ENCODE results near the gene SEMA6A. TPM values are rescaled to one million over a fixed set of nuclear protein-coding genes. Genes with fewer than 3 reads are reported as not detected.

The SEMA6A gene
- total RNA-seq, 1 experiment from 2014 or later = not detected

DNA sequence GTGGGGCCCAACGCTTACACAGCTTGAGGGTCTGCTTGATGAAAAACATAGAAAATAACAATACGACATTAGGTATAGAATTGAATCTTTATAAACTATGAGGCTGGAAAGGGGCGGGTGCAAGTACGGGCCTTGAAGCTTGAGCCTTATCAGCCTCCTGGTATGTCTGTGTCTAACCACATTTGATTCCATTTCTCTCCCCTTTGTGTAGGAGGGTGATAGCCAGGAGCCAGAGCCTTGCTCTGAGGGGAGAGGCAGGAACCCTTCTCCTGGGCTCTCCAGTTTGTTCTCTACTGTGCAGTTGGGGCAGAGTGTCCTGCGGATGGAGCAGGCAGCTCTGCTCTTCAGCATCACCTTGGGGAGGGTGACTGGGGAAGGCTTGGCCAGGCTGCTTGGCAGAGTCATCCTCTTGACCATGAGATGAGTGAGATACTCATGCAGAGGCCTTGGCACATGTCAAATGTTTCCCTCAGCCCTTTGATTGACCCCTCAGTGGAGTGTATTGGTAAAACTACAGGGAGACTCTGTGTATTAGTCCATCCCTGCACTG lies 153.5 kb downstream of the SEMA6A start:
- no TSS peak for BruUV-seq (replicated peaks)
- no peaks in the 10 kb centered on the region for H3K9me3 ChIP-seq (ENCODE audit: low read length)
- H3K36me3 ChIP-seq (ENCODE audit: low read depth, low read length) = no peaks in the 10 kb centered on the region
- POLR2A ChIA-PET (ENCODE audit: unreplicated experiment) = no interaction called here
- H3K9me2 ChIP-seq (replicated peaks; ENCODE audit: low read length) = no peaks in the 10 kb centered on the region
- ATAC-seq (no peak), DNase-seq (no peak)
- H3F3A ChIP-seq (ENCODE audit: low read length, unreplicated experiment) = no peaks in the 10 kb centered on the region
- intact Hi-C loops (cut with micrococcal nuclease) = no loop called here
- H3K27me3 ChIP-seq (ENCODE audit: low read length) = no peaks in the 10 kb centered on the region
- H3K4me1 ChIP-seq (ENCODE audit: insufficient read depth, low read length) = no peaks in the 10 kb centered on the region
- TF ChIP-seq EZH2 (IDR thresholded peaks at IDR 0.05; ENCODE audit: low read length, unreplicated experiment) (no peak), EZH2phosphoT487 (IDR thresholded peaks at IDR 0.05; ENCODE audit: borderline replicate concordance, low read length) (no peak), CTCF (conservative IDR thresholded peaks at IDR 0.05; ENCODE audit: low read depth, low read length) (no peak)
- H3K4me2 ChIP-seq (ENCODE audit: low read length) = no peak overlapping the region
- no peaks in the 10 kb centered on the region for H4K20me1 ChIP-seq (ENCODE audit: low read length)
- no peak overlapping the region for H2AFZ ChIP-seq (ENCODE audit: low read length)
- H3K9ac ChIP-seq (ENCODE audit: low read length) = no peak overlapping the region
- H3K27ac ChIP-seq (ENCODE audit: low read length) = no peak overlapping the region
- CTCF ChIA-PET = no interaction called here
- no peaks in the 10 kb centered on the region for H3K79me2 ChIP-seq (ENCODE audit: low read length)
- no peak overlapping the region for H3K4me3 ChIP-seq (ENCODE audit: low read length)

DNA sequence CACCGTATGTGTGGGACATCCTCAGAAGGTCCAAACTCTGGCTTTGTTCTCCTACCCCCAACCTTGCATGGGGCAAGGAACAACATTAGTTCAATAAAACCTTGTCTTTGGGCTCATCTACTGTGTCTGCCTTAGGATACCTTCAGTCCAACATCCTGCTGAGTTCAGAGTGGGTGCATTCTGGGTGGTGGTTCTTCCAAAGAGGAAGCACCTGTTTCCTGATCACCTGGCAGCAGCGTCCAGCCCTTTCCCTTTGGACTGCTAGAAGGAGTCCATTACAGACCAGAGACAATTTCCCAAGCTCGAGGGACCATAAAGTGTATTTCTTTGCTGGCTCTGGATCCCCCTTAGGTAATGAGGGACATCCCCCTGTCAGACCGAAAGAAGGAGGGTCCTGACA lies 154.1 kb downstream of the SEMA6A start:
- CTCF ChIA-PET = no interaction called here
- ATAC-seq = no peak

More for the DNA sequence above, 154.1 kb downstream of the SEMA6A start:
- no peak overlapping the region for H3K9ac ChIP-seq (ENCODE audit: low read length)
- H3K4me1 ChIP-seq (ENCODE audit: insufficient read depth, low read length) = no peaks in the 10 kb centered on the region
- H3K36me3 ChIP-seq (ENCODE audit: low read depth, low read length) = no peaks in the 10 kb centered on the region
- no peak overlapping the region for H3K27ac ChIP-seq (ENCODE audit: low read length)
- BruUV-seq (replicated peaks) = no TSS peak
- no peaks in the 10 kb centered on the region for H3K9me2 ChIP-seq (replicated peaks; ENCODE audit: low read length)
- DNase-seq = no peak
- no peak overlapping the region for H3K4me3 ChIP-seq (ENCODE audit: low read length)
- POLR2A ChIA-PET (ENCODE audit: unreplicated experiment) = no interaction called here
- no peak for TF ChIP-seq EZH2phosphoT487 (IDR thresholded peaks at IDR 0.05; ENCODE audit: borderline replicate concordance, low read length)
- TF ChIP-seq EZH2 (IDR thresholded peaks at IDR 0.05; ENCODE audit: low read length, unreplicated experiment) = no peak
- no peak for TF ChIP-seq CTCF (conservative IDR thresholded peaks at IDR 0.05; ENCODE audit: low read depth, low read length)
- no peaks in the 10 kb centered on the region for H3K79me2 ChIP-seq (ENCODE audit: low read length)
- H2AFZ ChIP-seq (ENCODE audit: low read length) = no peak overlapping the region
- no peaks in the 10 kb centered on the region for H3K27me3 ChIP-seq (ENCODE audit: low read length)
- H3K4me2 ChIP-seq (ENCODE audit: low read length) = no peak overlapping the region
- intact Hi-C loops (cut with micrococcal nuclease) = no loop called here
- no peaks in the 10 kb centered on the region for H4K20me1 ChIP-seq (ENCODE audit: low read length)
- H3F3A ChIP-seq (ENCODE audit: low read length, unreplicated experiment) = no peaks in the 10 kb centered on the region
- no peaks in the 10 kb centered on the region for H3K9me3 ChIP-seq (ENCODE audit: low read length)

Data from PC-3 (cell line).